8988T (cell line): ENCODE measurements around the gene CYB5D1.

Experiments
- DNase-seq: peaks from one replicate; pipeline ENCODE4 v3.0.0; 2011

Gene CYB5D1

GRCh38 chr17:7845359-7846062 lies 12.3 kb upstream of the CYB5D1 start:
- DNase-seq = no peak

GRCh38 chr17:7846063-7846735 lies 11.6 kb upstream of the CYB5D1 start:
- DNase-seq = no peak

GRCh38 chr17:7846765-7847661 lies 10.8 kb upstream of the CYB5D1 start:
- no peak for DNase-seq

DNA sequence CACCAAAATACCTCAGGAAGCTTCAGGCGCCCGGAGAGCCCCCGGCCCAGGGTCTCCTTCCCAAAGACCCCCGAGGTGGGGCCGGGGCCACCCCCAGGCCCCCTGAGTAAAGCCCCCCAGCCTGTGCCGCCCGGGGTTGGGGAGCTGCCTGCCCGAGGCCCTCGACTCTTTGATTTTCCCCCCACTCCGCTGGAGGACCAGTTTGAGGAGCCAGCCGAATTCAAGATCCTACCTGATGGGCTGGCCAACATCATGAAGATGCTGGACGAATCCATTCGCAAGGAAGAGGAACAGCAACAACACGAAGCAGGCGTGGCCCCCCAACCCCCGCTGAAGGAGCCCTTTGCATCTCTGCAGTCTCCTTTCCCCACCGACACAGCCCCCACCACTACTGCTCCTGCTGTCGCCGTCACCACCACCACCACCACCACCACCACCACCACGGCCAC lies 9.6 kb upstream of the CYB5D1 start:
- no peak for DNase-seq

- no peak for DNase-seq
These were observed 9.1 kb upstream of the CYB5D1 start for GRCh38 chr17:7848739-7849129.

DNA sequence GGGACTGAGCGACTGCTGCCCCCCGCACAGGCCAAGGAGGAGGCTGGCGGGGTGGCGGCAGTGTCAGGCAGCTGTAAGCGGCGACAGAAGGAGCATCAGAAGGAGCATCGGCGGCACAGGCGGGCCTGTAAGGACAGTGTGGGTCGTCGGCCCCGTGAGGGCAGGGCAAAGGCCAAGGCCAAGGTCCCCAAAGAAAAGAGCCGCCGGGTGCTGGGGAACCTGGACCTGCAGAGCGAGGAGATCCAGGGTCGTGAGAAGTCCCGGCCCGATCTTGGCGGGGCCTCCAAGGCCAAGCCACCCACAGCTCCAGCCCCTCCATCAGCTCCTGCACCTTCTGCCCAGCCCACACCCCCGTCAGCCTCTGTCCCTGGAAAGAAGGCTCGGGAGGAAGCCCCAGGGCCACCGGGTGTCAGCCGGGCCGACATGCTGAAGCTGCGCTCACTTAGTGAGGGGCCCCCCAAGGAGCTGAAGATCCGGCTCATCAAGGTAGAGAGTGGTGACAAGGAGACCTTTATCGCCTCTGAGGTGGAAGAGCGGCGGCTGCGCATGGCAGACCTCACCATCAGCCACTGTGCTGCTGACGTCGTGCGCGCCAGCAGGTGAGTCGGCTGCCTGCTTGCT lies 8.6 kb upstream of the CYB5D1 start:
- DNase-seq = no peak

- DNase-seq = no peak
These were observed 7.9 kb upstream of the CYB5D1 start for GRCh38 chr17:7849751-7850504.

DNA sequence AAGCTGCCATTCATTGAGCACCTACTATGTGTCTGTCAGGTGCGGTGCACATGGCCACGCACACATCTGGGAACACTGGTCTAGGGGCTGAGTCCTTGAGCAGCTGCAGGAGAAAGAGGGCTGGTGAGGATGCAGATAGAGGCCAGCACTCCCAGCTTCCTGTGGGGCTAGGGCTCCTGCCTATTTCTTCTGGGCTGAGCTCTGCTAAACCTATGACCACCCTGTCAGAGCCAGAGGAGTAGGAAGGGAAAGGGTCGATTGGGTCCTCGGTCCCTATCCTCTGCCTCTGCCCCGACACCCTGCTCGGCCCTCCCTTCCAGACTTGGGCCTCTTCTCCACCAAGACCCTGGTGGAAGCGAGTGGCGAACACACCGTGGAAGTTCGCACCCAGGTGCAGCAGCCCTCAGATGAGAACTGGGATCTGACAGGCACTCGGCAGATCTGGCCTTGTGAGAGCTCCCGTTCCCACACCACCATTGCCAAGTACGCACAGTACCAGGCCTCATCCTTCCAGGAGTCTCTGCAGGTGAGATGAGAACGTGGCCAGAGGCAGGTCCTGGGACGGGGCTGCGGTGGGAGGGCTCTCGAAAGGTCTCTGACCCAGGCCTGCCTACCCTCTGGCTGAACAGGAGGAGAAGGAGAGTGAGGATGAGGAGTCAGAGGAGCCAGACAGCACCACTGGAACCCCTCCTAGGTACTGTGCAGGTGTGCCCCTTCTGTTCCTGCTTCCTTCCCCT lies 6.9 kb upstream of the CYB5D1 start:
- no peak for DNase-seq

DNA sequence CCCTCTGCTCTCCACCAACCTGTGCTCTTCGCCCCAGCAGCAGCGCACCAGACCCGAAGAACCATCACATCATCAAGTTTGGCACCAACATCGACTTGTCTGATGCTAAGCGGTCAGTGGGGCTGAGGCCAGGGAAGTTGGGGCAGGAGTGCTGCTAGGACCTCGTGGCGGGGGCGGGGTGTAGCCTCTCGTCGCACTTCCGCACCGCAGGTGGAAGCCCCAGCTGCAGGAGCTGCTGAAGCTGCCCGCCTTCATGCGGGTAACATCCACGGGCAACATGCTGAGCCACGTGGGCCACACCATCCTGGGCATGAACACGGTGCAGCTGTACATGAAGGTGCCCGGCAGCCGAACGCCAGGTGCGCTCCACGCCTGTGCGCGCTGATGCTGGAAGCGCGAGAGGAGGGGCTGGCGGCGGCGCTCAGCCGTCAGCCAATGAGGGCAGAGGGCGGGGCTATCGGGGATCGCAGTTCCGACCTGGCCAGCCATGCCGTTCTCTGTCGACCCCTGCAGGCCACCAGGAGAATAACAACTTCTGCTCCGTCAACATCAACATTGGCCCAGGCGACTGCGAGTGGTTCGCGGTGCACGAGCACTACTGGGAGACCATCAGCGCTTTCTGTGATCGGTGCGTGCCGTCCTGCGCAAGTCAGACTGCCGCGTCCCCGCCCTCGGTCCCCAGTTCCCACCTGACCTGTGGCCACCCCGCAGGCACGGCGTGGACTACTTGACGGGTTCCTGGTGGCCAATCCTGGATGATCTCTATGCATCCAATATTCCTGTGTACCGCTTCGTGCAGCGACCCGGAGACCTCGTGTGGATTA lies 6.2 kb upstream of the CYB5D1 start:
- peak; percentile 84 for DNase-seq

- no peak for DNase-seq
These were observed 5.5 kb upstream of the CYB5D1 start for GRCh38 chr17:7852262-7852670.

- no peak for DNase-seq
These were observed 4.7 kb upstream of the CYB5D1 start for GRCh38 chr17:7852919-7853690.

DNA sequence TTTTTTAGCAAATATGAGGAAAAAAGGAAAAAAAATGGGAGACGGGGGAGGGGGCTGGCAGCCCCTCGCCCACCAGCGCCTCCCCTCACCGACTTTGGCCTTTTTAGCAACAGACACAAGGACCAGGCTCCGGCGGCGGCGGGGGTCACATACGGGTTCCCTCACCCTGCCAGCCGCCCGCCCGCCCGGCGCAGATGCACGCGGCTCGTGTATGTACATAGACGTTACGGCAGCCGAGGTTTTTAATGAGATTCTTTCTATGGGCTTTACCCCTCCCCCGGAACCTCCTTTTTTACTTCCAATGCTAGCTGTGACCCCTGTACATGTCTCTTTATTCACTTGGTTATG lies 4.1 kb upstream of the CYB5D1 start:
- DNase-seq = no peak

GRCh38 chr17:7854078-7854777 lies 3.6 kb upstream of the CYB5D1 start:
- no peak for DNase-seq

GRCh38 chr17:7854851-7855659 lies 2.7 kb upstream of the CYB5D1 start, which contains the start of gene TMEM88:
TMEM88 (plus strand) TSS chr17:7855066; CDS start chr17:7855075, 9 bp downstream.
- DNase-seq = no peak

DNA sequence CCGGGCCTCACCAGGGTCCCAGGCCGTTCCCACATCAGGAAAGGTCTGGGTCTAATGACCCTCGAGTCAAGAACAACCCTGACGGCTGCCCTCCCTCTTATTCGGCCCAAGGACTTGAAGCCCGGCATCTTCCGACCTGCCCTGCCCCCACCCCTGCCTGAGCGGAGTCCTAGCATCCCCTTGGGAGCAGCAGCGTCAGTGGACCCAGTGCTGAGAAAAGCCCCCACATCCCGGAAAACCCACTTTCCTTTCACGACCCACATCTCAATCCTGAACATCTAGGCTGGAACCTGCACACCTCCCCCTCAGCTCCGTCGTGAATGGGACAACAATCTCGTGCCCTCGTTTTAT lies 2.2 kb upstream of the CYB5D1 start:
- no peak for DNase-seq

- no peak for DNase-seq
These were observed 1.6 kb upstream of the CYB5D1 start for GRCh38 chr17:7856011-7856810.
